AG10803 (cell line): ENCODE measurements around the gene BTBD9.

Source experiments
- DNase-seq: peaks from one replicate; pipeline ENCODE4 v3.0.0; 2010; ENCODE audit warnings: low read depth
- H3K4me3 ChIP-seq: 2 replicates; pipeline ENCODE4 v1.5.1; 2011; ENCODE audit warnings: mild to moderate bottlenecking, low read length, control low read depth
- CTCF ChIP-seq: conservative IDR thresholded peaks from 2 replicates; pipeline ENCODE4 v1.5.1; 2011; ENCODE audit warnings: mild to moderate bottlenecking, low read length, control low read depth, inconsistent platforms

The BTBD9 gene

GRCh38 chr6:38148606-38149005, 491.1 kb downstream of the BTBD9 start:
- no peak for DNase-seq
- no peak for TF ChIP-seq CTCF

GRCh38 chr6:38146734-38147027, 493.0 kb downstream of the BTBD9 start:
- H3K4me3 ChIP-seq = no peak overlapping the region
- DNase-seq = no peak
- no peak for TF ChIP-seq CTCF

More at GRCh38 chr6:38148606-38149005, 491.1 kb downstream of the BTBD9 start:
- H3K4me3 ChIP-seq = no peak overlapping the region

GRCh38 chr6:38146021-38146733, 493.6 kb downstream of the BTBD9 start:
- peak; percentile 12 for DNase-seq
- TF ChIP-seq CTCF = no peak
- H3K4me3 ChIP-seq = no peak overlapping the region

GRCh38 chr6:38144365-38144945, 495.3 kb downstream of the BTBD9 start:
- H3K4me3 ChIP-seq = no peak overlapping the region
- no peak; the same call in 1 of the 2 replicates for TF ChIP-seq CTCF

GRCh38 chr6:38143191-38144150, 496.3 kb downstream of the BTBD9 start:
- TF ChIP-seq CTCF = no peak
- no peak for DNase-seq
- no peak overlapping the region for H3K4me3 ChIP-seq

More at GRCh38 chr6:38144365-38144945, 495.3 kb downstream of the BTBD9 start:
- DNase-seq = no peak

- DNase-seq = no peak
- no peak overlapping the region for H3K4me3 ChIP-seq
- no peak for TF ChIP-seq CTCF
Observed at GRCh38 chr6:38142178-38142902, 497.4 kb downstream of the BTBD9 start.
